A549 (cell line): ENCODE measurements around the gene BNC2. TPM values are rescaled to one million over a fixed set of nuclear protein-coding genes. Genes with fewer than 3 reads are reported as not detected.

Experiments
- ATAC-seq, 2 experiments: fragments of 200-7000 bp in 1 of 2; fragments of >200 bp in 1 of 2; cut with Nextera tagmentation in 1 of 2; cut with Tn5 transposase in 1 of 2; 3 replicates each; pipeline versions ENCODE4 v1.8.0 to v1.9.1; 2018 to 2020; ENCODE audit warnings: mild to moderate bottlenecking in 1 of 2, moderate library complexity in 1 of 2
- CTCF ChIA-PET: fragments of 300-600 bp; sonication (Branson Sonifier 250); formaldehyde crosslinking; extraction: SDS; loops from one replicate; lab custom pipeline; 2021; ENCODE audit warnings: antibody characterized with exemption, inconsistent platforms; lab: Yijun Ruan, JAX
- POLR2A ChIA-PET: fragments of 350-600 bp; formaldehyde crosslinking; extraction: SDS; loops from one replicate; lab custom pipeline; 2021; ENCODE audit warnings: antibody characterized with exemption, inconsistent platforms; lab: Yijun Ruan, JAX
- DNase-seq, 2 experiments: peaks; one replicate each; pipeline versions ENCODE4 v3.0.0 to v3.0.0-alpha.2; 2011 to 2016; ENCODE audit warnings: low read depth in 1 of 2, low spot score in 1 of 2
- FAIRE-seq: peaks from 2 replicates; lab custom pipeline; 2011; peaks lifted over from hg19 to GRCh38; lab: Jason Lieb, UNC
- H3K27ac ChIP-seq, 2 experiments: fragments of >200 bp; sonication (Bioruptor Twin); formaldehyde crosslinking; 3 replicates each; pipeline ENCODE4 v1.5.1; 2016 to 2017
- H3K4me1 ChIP-seq: fragments of >200 bp; sonication (Bioruptor Twin); formaldehyde crosslinking; 3 replicates; pipeline ENCODE4 v1.6.1; 2016
- H3K4me2 ChIP-seq: fragments of >200 bp; sonication (Bioruptor Twin); formaldehyde crosslinking; 3 replicates; pipeline ENCODE4 v1.6.1; 2016
- H3K4me3 ChIP-seq: fragments of >200 bp; sonication (Bioruptor Twin); formaldehyde crosslinking; 3 replicates; pipeline ENCODE4 v1.5.1; 2016
- H3K9me3 ChIP-seq: fragments of >200 bp; sonication (Bioruptor Twin); formaldehyde crosslinking; 3 replicates; pipeline ENCODE4 v1.6.1; 2016
- BHLHE40 ChIP-seq: IDR thresholded peaks from 2 replicates; pipeline ENCODE4 v1.6.1; 2012; ENCODE audit warnings: low read depth, low read length, inconsistent platforms
- CBX8 ChIP-seq: fragments of 200-600 bp; sonication (generic); IDR thresholded peaks from 2 replicates; pipeline ENCODE4 v1.6.1; 2016
- EHF ChIP-seq: fragments of 250-450 bp; sonication (Bioruptor Pico); IDR thresholded peaks from 2 replicates; pipeline ENCODE4 v1.5.0; 2020; ENCODE audit warnings: mild to moderate bottlenecking
- EHMT2 ChIP-seq: fragments of 200-600 bp; sonication (generic); IDR thresholded peaks from 2 replicates; pipeline ENCODE4 v1.6.1; 2016; ENCODE audit warnings: antibody characterized with exemption, low read depth, mild to moderate bottlenecking, moderate library complexity
- FOSB ChIP-seq: fragments of 250-450 bp; sonication (Bioruptor Pico); IDR thresholded peaks from 2 replicates; pipeline ENCODE4 v1.5.0; 2020; ENCODE audit warnings: mild to moderate bottlenecking, moderate library complexity
- FOSL2 ChIP-seq, 2 experiments: fragments of 450-650 bp in 1 of 2; fragments of >200 bp in 1 of 2; sonication (Bioruptor Twin) in 1 of 2; formaldehyde crosslinking; IDR thresholded peaks; 2 replicates each; pipeline versions ENCODE4 v1.5.0 to v1.6.1; 2016 to 2020; ENCODE audit warnings: mild to moderate bottlenecking in 1 of 2, moderate library complexity in 1 of 2
- GATA3 ChIP-seq: IDR thresholded peaks from 2 replicates; pipeline ENCODE4 v1.6.1; 2012; ENCODE audit warnings: borderline replicate concordance
- HDAC2 ChIP-seq: fragments of 200-600 bp; sonication (generic); IDR thresholded peaks from 2 replicates; pipeline ENCODE4 v1.6.1; 2016
- HOXA7 ChIP-seq: fragments of 250-450 bp; sonication (Bioruptor Pico); IDR thresholded peaks from 2 replicates; pipeline ENCODE4 v1.5.0; 2020; ENCODE audit warnings: mild to moderate bottlenecking, moderate library complexity
- HOXB13 ChIP-seq: fragments of 250-450 bp; sonication (Bioruptor Pico); IDR thresholded peaks from 2 replicates; pipeline ENCODE4 v1.5.0; 2020; ENCODE audit warnings: low read depth, mild to moderate bottlenecking, moderate library complexity
- HOXB5 ChIP-seq: fragments of 250-450 bp; sonication (Bioruptor Pico); IDR thresholded peaks from 2 replicates; pipeline ENCODE4 v1.5.0; 2020; ENCODE audit warnings: mild to moderate bottlenecking, moderate library complexity
- JUNB ChIP-seq: fragments of >200 bp; sonication (Bioruptor Twin); formaldehyde crosslinking; IDR thresholded peaks from 2 replicates; pipeline ENCODE4 v1.6.1; 2016
- KDM1A ChIP-seq: fragments of 200-600 bp; sonication (generic); IDR thresholded peaks from 2 replicates; pipeline ENCODE4 v1.6.1; 2016; ENCODE audit warnings: low read depth, mild to moderate bottlenecking
- MAFK ChIP-seq: fragments of 450-650 bp; IDR thresholded peaks from 2 replicates; pipeline ENCODE4 v1.6.1; 2014; ENCODE audit not compliant: partially characterized antibody
- MAZ ChIP-seq: fragments of 150-350 bp; IDR thresholded peaks from 2 replicates; pipeline ENCODE4 v1.6.1; 2014; ENCODE audit warnings: antibody characterized with exemption, low read depth, low read length, borderline replicate concordance
- NFE2L2 ChIP-seq: fragments of 150-350 bp; conservative IDR thresholded peaks from 2 replicates; pipeline ENCODE4 v1.6.1; 2014; ENCODE audit warnings: low read length
- PHF8 ChIP-seq: fragments of 200-600 bp; sonication (generic); IDR thresholded peaks from 2 replicates; pipeline ENCODE4 v1.6.1; 2016; ENCODE audit warnings: low read depth, mild to moderate bottlenecking, antibody characterized with exemption, moderate library complexity, borderline replicate concordance
- POLR2A ChIP-seq: IDR thresholded peaks from 2 replicates; pipeline ENCODE4 v1.6.1; 2012; ENCODE audit warnings: mild to moderate bottlenecking, low read length
- RAD21 ChIP-seq, 2 experiments: fragments of >200 bp in 1 of 2; sonication (Bioruptor Twin) in 1 of 2; formaldehyde crosslinking in 1 of 2; IDR thresholded peaks in 1 of 2; conservative IDR thresholded peaks in 1 of 2; 2 replicates in 1 of 2; 3 replicates in 1 of 2; pipeline ENCODE4 v1.6.1; 2012 to 2018; ENCODE audit warnings: inconsistent platforms in 1 of 2
- SMC3 ChIP-seq: fragments of >200 bp; sonication (Bioruptor Twin); formaldehyde crosslinking; IDR thresholded peaks from 3 replicates; pipeline ENCODE4 v1.6.1; 2018; ENCODE audit warnings: inconsistent platforms
- TFCP2L1 ChIP-seq: fragments of 250-450 bp; sonication (Bioruptor Pico); IDR thresholded peaks from 2 replicates; pipeline ENCODE4 v1.5.0; 2021; ENCODE audit warnings: mild to moderate bottlenecking
- WGBS: methylation state at CpG from one replicate; pipeline ENCODE4 v1.1.6; 2017; ENCODE audit errors: missing lambda C conversion rate; 5-methylcytosine and 5-hydroxymethylcytosine counted together
- polyA plus RNA-seq, 4 experiments: library from polyadenylated mRNA; depleted of rRNA in 3 of 4; stranded (reverse); fragments of >200 nt; fragmentation: RNase III in 1 of 4; extraction: RNeasy Plus Mini Kit Qiagen cat#74134 plus additional on column Dnase treatment in 1 of 4; gene quantifications; 2 replicates in 3 of 4; 3 replicates in 1 of 4; pipeline ENCODE4 v1.2.3, GENCODE V29; 2011 to 2017
- TF ChIP-seq, protein P1 (sequence below): IDR thresholded peaks from 2 replicates; pipeline ENCODE4 v1.6.1; 2012
- TF ChIP-seq, protein P2 (sequence below): fragments of 450-650 bp; IDR thresholded peaks from 2 replicates; pipeline ENCODE4 v1.6.1; 2014; ENCODE audit warnings: antibody characterized with exemption
- TF ChIP-seq, protein P3 (sequence below): IDR thresholded peaks from 2 replicates; pipeline ENCODE4 v1.6.1; 2012
- TF ChIP-seq, protein P4 (sequence below): IDR thresholded peaks from 2 replicates; pipeline ENCODE4 v1.6.1; 2012; ENCODE audit warnings: low read depth, borderline replicate concordance
- TF ChIP-seq, protein P5 (sequence below): fragments of 250-450 bp; sonication (Bioruptor Pico); IDR thresholded peaks from 2 replicates; pipeline ENCODE4 v1.5.0; 2020; ENCODE audit warnings: low read depth, mild to moderate bottlenecking, moderate library complexity
- TF ChIP-seq, protein P6 (sequence below): fragments of >200 bp; sonication (Bioruptor Twin); formaldehyde crosslinking; IDR thresholded peaks from 3 replicates; pipeline ENCODE4 v1.5.1; 2016
- TF ChIP-seq, protein P7 (sequence below): fragments of >200 bp; sonication (Bioruptor Twin); formaldehyde crosslinking; IDR thresholded peaks from 3 replicates; pipeline ENCODE4 v1.6.1; 2016

The BNC2 gene
- polyA plus RNA-seq, 2 of the 4 experiments (the other 2 are of a cell fraction) = 6.2 to 7.5 TPM

DNA sequence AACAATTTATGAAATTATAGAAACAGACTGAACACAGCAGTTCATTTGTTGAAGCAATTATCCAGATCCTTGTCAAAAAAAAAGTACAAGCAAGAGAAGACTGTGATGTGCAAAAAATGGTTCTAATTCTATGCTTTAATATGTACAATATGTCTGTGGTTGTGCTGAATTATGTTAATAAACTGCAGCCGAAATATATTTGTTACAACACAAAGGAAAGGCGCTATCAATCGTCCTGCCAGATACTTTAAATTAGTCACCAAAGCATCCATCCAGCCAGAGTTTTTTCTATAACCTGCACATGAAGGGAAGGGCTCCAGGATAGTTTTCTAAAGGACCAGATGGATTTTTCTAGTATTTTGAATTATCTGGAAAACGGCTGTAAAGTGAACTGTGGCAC lies 259.5 kb downstream of the BNC2 start:
- no peak for TF ChIP-seq EHMT2
- no peak for TF ChIP-seq TFCP2L1
- TF ChIP-seq HOXB5 = no peak
- TF ChIP-seq SMC3 = no peak
- no peak for TF ChIP-seq FOSL2 (IDR thresholded peaks at IDR 0.05)
- no peak for TF ChIP-seq FOSL2 (CRISPR knock-in tag; IDR thresholded peaks at IDR 0.05)
- no peak for TF ChIP-seq GATA3
- no peak for TF ChIP-seq RAD21 (conservative IDR thresholded peaks at IDR 0.05 in 1 of 2, IDR thresholded peaks at IDR 0.05 in 1 of 2)
- TF ChIP-seq JUNB = no peak
- TF ChIP-seq KDM1A = no peak
- TF ChIP-seq PHF8 = no peak
- no peak for TF ChIP-seq BHLHE40
- TF ChIP-seq, protein P1, sequence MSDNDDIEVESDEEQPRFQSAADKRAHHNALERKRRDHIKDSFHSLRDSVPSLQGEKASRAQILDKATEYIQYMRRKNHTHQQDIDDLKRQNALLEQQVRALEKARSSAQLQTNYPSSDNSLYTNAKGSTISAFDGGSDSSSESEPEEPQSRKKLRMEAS = no peak
- TF ChIP-seq, protein P2, sequence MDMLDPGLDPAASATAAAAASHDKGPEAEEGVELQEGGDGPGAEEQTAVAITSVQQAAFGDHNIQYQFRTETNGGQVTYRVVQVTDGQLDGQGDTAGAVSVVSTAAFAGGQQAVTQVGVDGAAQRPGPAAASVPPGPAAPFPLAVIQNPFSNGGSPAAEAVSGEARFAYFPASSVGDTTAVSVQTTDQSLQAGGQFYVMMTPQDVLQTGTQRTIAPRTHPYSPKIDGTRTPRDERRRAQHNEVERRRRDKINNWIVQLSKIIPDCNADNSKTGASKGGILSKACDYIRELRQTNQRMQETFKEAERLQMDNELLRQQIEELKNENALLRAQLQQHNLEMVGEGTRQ = no peak
- TF ChIP-seq HOXA7 (CRISPR knock-in tag) = no peak
- TF ChIP-seq HOXB13 (CRISPR knock-in tag) = no peak
- no peak for ATAC-seq
- no peaks in the 10 kb centered on the region for H3K9me3 ChIP-seq
- H3K4me2 ChIP-seq = no peak overlapping the region
- 64% methylated on average over 4 of the region's 4 CpGs for WGBS
- FAIRE-seq = no peak
- ChIA-PET CTCF (interaction anchor here (1.4 kb wide), 1 partner anchor 9 kb away, joined by 3 read pairs; no protein-coding TSS in a partner anchor), POLR2A (no interaction called here)
- DNase-seq = no peak
- H3K4me1 ChIP-seq = peaks cover 3% of the 10 kb centered on the region; the same call in 1 of the 3 replicates
- H3K27ac ChIP-seq = no peak overlapping the region
- H3K4me3 ChIP-seq = no peak overlapping the region

DNA sequence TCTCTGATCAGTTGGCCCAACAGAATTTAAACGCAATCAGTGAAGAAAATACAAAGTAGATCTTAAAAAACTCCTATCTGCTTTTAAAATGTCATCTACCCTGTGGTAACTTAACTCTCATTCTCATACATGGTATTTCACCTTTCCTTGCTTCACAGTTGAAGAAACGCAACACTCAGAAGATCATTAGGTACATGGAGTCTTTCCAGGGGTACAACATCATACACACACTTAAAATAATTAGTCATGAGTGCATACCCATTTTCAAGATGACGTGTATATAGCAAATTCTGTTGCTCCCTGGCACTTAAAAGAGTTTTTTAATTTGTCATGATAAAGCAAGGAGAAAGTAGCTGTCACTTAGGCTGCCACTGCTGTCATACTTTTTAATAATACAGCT lies 259.9 kb downstream of the BNC2 start:
- no peaks in the 10 kb centered on the region for H3K9me3 ChIP-seq
- no peak for TF ChIP-seq HDAC2
- TF ChIP-seq, all 56 proteins: peak for 0
- DNase-seq (no peak), ATAC-seq (no peak), FAIRE-seq (no peak)
- H3K4me2 ChIP-seq = no peak overlapping the region
- H3K4me3 ChIP-seq = no peak overlapping the region
- CTCF ChIA-PET = interaction anchor here (1.4 kb wide), 1 partner anchor 9 kb away, joined by 3 read pairs; no protein-coding TSS in a partner anchor
- no peak overlapping the region for H3K27ac ChIP-seq
- WGBS = 61% methylated on average over 3 of the region's 3 CpGs
- POLR2A ChIA-PET = no interaction called here
- peaks cover 3% of the 10 kb centered on the region; the same call in 1 of the 3 replicates for H3K4me1 ChIP-seq

DNA sequence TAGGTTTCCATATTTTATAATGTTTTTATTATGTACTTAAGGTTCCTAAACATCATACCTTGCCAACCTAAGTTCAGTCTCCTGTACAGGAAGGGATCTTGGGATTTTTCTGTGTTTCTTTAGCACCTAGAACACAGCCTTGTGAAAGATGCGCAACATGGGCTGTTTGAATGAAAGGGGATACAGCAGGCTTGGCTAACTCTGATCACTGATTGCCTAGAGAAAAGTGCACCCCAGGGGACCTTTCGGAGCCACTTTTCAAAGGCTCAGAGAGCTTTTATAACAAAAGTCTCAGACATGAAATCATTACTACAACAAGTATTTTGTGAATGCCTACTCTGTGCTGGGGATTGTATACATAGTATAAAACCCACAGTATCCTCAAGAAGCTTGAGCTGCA lies 261.6 kb downstream of the BNC2 start:
- 92% methylated on average over 2 of the region's 2 CpGs for WGBS
- TF ChIP-seq FOSL2 (IDR thresholded peaks at IDR 0.05) (no peak), FOSL2 (CRISPR knock-in tag; IDR thresholded peaks at IDR 0.05) (no peak), NFE2L2 (no peak), JUNB (no peak), MAZ (no peak), HDAC2 (no peak), MAFK (no peak), FOSB (no peak), CBX8 (no peak), POLR2A (no peak), EHF (CRISPR knock-in tag) (no peak)
- TF ChIP-seq, protein P3, sequence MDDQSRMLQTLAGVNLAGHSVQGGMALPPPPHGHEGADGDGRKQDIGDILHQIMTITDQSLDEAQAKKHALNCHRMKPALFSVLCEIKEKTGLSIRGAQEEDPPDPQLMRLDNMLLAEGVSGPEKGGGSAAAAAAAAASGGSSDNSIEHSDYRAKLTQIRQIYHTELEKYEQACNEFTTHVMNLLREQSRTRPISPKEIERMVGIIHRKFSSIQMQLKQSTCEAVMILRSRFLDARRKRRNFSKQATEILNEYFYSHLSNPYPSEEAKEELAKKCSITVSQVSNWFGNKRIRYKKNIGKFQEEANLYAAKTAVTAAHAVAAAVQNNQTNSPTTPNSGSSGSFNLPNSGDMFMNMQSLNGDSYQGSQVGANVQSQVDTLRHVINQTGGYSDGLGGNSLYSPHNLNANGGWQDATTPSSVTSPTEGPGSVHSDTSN = no peak
- TF ChIP-seq, protein P4, sequence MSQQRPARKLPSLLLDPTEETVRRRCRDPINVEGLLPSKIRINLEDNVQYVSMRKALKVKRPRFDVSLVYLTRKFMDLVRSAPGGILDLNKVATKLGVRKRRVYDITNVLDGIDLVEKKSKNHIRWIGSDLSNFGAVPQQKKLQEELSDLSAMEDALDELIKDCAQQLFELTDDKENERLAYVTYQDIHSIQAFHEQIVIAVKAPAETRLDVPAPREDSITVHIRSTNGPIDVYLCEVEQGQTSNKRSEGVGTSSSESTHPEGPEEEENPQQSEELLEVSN = no peak
- TF ChIP-seq, protein P5, sequence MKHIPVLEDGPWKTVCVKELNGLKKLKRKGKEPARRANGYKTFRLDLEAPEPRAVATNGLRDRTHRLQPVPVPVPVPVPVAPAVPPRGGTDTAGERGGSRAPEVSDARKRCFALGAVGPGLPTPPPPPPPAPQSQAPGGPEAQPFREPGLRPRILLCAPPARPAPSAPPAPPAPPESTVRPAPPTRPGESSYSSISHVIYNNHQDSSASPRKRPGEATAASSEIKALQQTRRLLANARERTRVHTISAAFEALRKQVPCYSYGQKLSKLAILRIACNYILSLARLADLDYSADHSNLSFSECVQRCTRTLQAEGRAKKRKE (CRISPR knock-in tag) = no peak
- TF ChIP-seq, protein P6, sequence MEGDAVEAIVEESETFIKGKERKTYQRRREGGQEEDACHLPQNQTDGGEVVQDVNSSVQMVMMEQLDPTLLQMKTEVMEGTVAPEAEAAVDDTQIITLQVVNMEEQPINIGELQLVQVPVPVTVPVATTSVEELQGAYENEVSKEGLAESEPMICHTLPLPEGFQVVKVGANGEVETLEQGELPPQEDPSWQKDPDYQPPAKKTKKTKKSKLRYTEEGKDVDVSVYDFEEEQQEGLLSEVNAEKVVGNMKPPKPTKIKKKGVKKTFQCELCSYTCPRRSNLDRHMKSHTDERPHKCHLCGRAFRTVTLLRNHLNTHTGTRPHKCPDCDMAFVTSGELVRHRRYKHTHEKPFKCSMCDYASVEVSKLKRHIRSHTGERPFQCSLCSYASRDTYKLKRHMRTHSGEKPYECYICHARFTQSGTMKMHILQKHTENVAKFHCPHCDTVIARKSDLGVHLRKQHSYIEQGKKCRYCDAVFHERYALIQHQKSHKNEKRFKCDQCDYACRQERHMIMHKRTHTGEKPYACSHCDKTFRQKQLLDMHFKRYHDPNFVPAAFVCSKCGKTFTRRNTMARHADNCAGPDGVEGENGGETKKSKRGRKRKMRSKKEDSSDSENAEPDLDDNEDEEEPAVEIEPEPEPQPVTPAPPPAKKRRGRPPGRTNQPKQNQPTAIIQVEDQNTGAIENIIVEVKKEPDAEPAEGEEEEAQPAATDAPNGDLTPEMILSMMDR = no peak
- TF ChIP-seq, protein P7, sequence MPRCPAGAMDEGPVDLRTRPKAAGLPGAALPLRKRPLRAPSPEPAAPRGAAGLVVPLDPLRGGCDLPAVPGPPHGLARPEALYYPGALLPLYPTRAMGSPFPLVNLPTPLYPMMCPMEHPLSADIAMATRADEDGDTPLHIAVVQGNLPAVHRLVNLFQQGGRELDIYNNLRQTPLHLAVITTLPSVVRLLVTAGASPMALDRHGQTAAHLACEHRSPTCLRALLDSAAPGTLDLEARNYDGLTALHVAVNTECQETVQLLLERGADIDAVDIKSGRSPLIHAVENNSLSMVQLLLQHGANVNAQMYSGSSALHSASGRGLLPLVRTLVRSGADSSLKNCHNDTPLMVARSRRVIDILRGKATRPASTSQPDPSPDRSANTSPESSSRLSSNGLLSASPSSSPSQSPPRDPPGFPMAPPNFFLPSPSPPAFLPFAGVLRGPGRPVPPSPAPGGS = no peak
- TF ChIP-seq, all 56 proteins: peak for 0
- no peak for ATAC-seq
- Histone ChIP-seq H3K4me1 (peaks cover 3% of the 10 kb centered on the region; the same call in 1 of the 3 replicates), H3K4me2 (no peak overlapping the region), H3K9me3 (no peaks in the 10 kb centered on the region), H3K27ac (no peak overlapping the region), H3K4me3 (no peak overlapping the region)
- ChIA-PET POLR2A (no interaction called here), CTCF (interaction anchor here (1.3 kb wide), 1 partner anchor 8 kb away, joined by 3 read pairs; no protein-coding TSS in a partner anchor)
- DNase-seq = no peak
- peak; percentile 73 for FAIRE-seq
